Activated naive CD8-positive, alpha-beta T cell treated with anti-CD3 and anti-CD28 coated beads for 36 hours (primary cell): Measurements from ENCODE around the gene CARD10. TPM values are rescaled to one million over a fixed set of nuclear protein-coding genes. Genes with fewer than 3 reads are reported as not detected.

ENCODE experiments used
- DNase-seq: peaks from one replicate; pipeline ENCODE4 v3.0.0; 2021
- H3K27ac Mint-ChIP-seq: one replicate; pipeline ENCODE4 v1.8.0; 2022; ENCODE audit warnings: mild to moderate bottlenecking, moderate library complexity, mixed read lengths
- H3K27me3 Mint-ChIP-seq: one replicate; pipeline ENCODE4 v1.8.0; 2022; ENCODE audit warnings: mild to moderate bottlenecking, mixed read lengths
- H3K36me3 Mint-ChIP-seq: one replicate; pipeline ENCODE4 v1.8.0; 2021; ENCODE audit warnings: mild to moderate bottlenecking, mixed read lengths
- H3K4me1 Mint-ChIP-seq: one replicate; pipeline ENCODE4 v1.8.0; 2021; ENCODE audit warnings: mixed read lengths
- H3K4me3 Mint-ChIP-seq: one replicate; pipeline ENCODE4 v1.8.0; 2022; ENCODE audit warnings: mild to moderate bottlenecking, moderate library complexity, mixed read lengths
- H3K9me3 Mint-ChIP-seq: one replicate; pipeline ENCODE4 v1.8.0; 2022; ENCODE audit warnings: mixed read lengths
- total RNA-seq, 2 experiments: library from RNA; stranded (reverse); gene quantifications; one replicate each; pipeline ENCODE4 v1.2.3, GENCODE V29; 2021

CARD10 gene
- total RNA-seq, 2 experiments from 2014 or later, result 0.06 to 0.14 TPM

DNA sequence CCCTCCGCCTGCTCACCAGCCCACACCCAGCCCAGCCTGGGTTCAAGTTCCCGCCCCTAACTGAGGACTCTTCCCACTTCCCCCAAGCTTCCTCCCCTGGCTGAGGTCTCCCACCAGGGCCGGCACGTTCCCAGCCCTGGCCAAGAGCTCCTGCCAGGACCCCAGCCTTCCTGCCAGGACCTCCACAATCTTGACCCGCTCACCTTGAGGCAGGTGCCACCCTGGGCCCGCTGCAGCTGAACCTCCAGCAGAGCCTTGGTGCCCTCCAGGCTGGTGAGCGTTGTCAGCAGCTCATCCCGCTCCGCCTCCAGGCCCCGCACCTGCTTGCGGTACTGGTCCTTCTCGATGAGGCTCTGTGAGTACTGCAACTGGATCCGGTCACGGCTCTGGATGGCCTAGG is 13.2 kb downstream of the CARD10 start:
- H3K27ac Mint-ChIP-seq, result no peak overlapping the region
- no peaks in the 10 kb centered on the region for H3K27me3 Mint-ChIP-seq
- no peaks in the 10 kb centered on the region for H3K9me3 Mint-ChIP-seq
- H3K4me1 Mint-ChIP-seq, result peaks cover 9% of the 10 kb centered on the region
- H3K36me3 Mint-ChIP-seq, result no peaks in the 10 kb centered on the region
- H3K4me3 Mint-ChIP-seq, result no peak overlapping the region
- no peak for DNase-seq

DNA sequence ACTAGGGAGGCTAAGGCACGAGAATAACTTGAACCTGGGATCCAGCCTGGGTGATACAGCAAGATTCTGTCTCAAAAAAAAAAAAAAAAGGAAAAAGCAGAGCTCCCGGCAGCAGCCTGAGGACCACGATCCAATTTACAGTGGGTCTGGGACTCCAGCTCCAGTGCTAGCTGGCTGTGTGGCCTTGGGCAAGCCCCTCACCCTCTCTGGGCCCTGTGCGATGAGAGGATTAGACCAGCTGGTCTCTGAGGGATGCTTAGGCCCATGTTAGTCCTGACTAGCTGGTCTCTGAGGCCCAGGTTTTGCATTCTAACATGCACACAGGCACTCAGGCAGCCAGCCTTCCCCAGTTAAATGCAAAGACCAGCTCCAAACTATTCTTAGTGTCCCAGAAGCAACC is 13.7 kb downstream of the CARD10 start:
- no peaks in the 10 kb centered on the region for H3K36me3 Mint-ChIP-seq
- H3K4me3 Mint-ChIP-seq, result no peak overlapping the region
- no peak overlapping the region for H3K27ac Mint-ChIP-seq
- DNase-seq, result no peak
- no peaks in the 10 kb centered on the region for H3K9me3 Mint-ChIP-seq
- peaks cover 9% of the 10 kb centered on the region for H3K4me1 Mint-ChIP-seq
- no peaks in the 10 kb centered on the region for H3K27me3 Mint-ChIP-seq

DNA sequence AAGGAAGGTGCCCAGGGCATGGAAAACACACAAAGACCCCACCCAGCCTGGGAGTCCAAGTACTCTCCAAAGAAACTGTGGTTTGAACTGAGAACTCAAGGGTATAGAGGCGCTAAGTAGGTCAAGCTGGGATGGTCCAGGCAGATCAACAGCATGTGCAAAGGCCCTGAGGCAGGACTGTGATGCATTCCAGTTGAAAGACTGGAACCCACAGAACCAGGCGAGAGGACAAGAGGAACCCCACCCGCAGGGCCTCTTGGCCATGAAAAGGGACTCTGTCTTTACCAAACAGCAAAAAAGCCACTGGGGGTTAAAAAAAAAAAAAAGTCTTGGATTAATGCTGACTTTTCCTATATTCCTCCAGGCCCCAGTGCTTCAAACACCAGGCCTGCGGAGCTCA is 14.3 kb downstream of the CARD10 start:
- no peaks in the 10 kb centered on the region for H3K36me3 Mint-ChIP-seq
- peaks cover 9% of the 10 kb centered on the region for H3K4me1 Mint-ChIP-seq
- no peak for DNase-seq
- H3K4me3 Mint-ChIP-seq, result no peak overlapping the region
- no peaks in the 10 kb centered on the region for H3K9me3 Mint-ChIP-seq
- no peak overlapping the region for H3K27ac Mint-ChIP-seq
- H3K27me3 Mint-ChIP-seq, result no peaks in the 10 kb centered on the region

DNA sequence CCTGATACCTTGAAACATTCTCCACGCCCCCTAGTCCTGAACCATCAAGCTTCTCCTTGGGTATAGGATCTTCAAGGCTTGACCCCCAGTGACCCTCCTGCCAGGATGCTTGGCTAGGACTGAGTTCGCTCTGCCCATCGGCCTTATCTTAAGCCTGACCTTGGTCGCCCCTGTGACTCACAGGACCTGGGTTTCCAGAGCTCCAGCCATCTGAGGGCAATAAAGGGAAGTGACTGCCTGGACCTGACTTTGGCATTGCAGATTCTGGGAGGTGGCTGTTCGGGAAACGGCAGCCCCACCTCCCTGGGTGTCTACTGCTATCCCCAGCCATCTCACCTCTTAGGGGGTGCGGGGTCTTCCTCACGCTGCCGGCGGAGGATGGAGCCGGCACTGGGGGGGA is 15.4 kb downstream of the CARD10 start:
- no peaks in the 10 kb centered on the region for H3K27me3 Mint-ChIP-seq
- no peaks in the 10 kb centered on the region for H3K36me3 Mint-ChIP-seq
- no peak overlapping the region for H3K27ac Mint-ChIP-seq
- no peak for DNase-seq
- no peaks in the 10 kb centered on the region for H3K9me3 Mint-ChIP-seq
- no peak overlapping the region for H3K4me3 Mint-ChIP-seq
- H3K4me1 Mint-ChIP-seq, result peaks cover 9% of the 10 kb centered on the region

DNA sequence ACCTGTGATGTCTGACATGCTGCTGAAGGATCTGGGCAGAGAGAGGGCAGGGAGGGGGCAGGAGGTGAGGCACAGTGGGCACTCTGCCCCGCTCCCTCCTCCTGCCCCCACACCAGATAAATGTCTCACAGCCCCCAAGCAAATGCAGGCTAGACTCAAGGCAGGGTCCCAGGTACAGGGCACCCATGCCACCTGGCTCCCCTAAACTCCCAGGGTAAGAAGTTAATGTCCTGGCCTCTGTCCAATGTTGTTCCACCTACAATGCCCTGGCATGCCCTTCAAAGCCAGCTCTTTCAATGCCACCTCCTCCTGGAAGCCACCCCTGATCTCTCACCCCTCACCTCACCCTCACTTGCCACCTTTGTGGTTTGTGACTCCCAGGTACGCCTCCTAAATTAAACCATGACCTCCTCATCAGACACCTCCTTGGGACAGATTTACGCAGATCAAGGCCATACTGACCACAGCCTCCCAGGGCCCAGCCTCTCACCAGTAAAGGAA is 16.0 kb downstream of the CARD10 start:
- Mint-ChIP-seq H3K9me3 (no peaks in the 10 kb centered on the region), H3K4me1 (peaks cover 12% of the 10 kb centered on the region), H3K27me3 (no peaks in the 10 kb centered on the region), H3K4me3 (no peak overlapping the region), H3K27ac (no peak overlapping the region), H3K36me3 (no peaks in the 10 kb centered on the region)
- no peak for DNase-seq

DNA sequence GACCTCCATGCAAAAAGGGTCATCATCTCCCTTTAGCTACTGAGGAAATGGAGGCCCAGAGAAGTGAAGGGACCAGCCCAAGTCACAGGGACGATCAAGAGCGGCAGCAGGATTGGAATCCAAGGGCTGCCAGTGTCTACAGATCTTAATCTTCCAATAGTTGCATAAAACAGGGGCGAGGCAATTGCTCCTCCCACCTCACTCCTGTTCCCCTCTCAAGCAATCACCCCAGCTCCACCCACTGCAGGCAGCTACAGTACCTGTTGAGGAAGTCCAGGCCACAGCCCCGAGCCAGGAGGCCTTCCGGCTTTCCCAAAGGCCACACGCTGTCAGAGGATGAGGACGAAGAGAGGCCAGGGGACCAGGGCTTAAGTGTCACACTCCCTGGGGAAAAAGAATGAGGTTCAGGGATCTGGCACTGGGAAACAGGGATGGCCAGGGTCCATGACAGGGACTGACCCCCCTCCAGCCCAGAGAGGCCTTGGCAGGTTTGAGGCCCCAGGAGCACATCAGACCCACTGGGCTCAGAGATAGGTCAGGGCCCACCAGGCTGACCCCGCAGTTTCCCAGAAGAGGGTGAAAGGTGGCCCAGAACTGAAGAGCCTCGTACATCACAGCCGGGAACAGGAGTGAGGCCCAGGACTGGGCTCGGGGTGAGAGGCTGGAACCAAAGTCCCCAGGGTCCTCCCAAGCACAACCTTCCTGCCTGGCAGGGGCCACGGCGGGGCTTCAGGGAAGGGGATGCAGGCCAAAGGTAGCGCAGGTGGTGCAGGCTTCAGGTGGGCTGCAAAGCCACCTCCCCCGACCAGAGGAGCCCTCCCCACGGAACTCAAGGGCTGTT is 16.7 kb downstream of the CARD10 start:
- H3K4me1 Mint-ChIP-seq, result peaks cover 12% of the 10 kb centered on the region
- H3K27me3 Mint-ChIP-seq, result no peaks in the 10 kb centered on the region
- H3K9me3 Mint-ChIP-seq, result no peaks in the 10 kb centered on the region
- H3K27ac Mint-ChIP-seq, result no peak overlapping the region
- no peaks in the 10 kb centered on the region for H3K36me3 Mint-ChIP-seq
- H3K4me3 Mint-ChIP-seq, result no peak overlapping the region
- peak; percentile 14 for DNase-seq

DNA sequence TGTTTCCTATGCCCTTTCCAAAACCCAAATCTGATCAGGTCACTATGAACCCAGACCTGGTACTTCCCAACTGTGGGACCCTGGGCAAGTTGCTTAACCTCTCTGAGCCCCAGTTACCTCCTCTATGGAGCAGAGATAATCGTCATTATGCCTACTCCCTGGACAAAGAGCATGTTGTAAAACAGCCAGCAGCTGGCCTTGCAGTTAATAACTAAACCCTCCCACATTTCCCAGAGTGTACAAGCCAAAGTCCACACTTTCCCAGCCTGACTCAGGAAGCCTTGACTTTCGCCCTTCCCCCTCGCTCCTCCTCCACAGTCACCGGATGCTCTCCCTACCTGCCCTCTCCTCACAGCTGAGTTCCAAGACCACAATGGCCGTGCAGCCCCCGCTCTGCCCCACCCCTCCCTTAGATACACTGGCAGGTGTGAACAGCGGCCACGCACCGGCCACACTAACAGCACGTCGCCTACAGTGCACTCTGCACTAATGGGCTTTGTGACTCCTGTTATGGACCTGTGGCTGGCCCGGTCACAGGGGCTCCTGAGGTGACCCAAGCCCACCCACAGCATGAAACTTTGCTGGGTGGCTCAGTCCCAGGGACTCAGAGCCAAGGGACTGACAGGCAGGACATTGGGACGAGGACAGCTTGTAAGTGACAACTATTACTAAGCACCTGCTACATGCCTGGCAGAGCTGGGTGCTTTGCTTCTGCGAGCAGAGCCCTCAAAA is 17.4 kb downstream of the CARD10 start:
- H3K9me3 Mint-ChIP-seq, result no peaks in the 10 kb centered on the region
- DNase-seq, result no peak
- H3K36me3 Mint-ChIP-seq, result no peaks in the 10 kb centered on the region
- no peaks in the 10 kb centered on the region for H3K27me3 Mint-ChIP-seq
- H3K4me1 Mint-ChIP-seq, result peaks cover 12% of the 10 kb centered on the region
- H3K4me3 Mint-ChIP-seq, result no peak overlapping the region
- no peak overlapping the region for H3K27ac Mint-ChIP-seq

DNA sequence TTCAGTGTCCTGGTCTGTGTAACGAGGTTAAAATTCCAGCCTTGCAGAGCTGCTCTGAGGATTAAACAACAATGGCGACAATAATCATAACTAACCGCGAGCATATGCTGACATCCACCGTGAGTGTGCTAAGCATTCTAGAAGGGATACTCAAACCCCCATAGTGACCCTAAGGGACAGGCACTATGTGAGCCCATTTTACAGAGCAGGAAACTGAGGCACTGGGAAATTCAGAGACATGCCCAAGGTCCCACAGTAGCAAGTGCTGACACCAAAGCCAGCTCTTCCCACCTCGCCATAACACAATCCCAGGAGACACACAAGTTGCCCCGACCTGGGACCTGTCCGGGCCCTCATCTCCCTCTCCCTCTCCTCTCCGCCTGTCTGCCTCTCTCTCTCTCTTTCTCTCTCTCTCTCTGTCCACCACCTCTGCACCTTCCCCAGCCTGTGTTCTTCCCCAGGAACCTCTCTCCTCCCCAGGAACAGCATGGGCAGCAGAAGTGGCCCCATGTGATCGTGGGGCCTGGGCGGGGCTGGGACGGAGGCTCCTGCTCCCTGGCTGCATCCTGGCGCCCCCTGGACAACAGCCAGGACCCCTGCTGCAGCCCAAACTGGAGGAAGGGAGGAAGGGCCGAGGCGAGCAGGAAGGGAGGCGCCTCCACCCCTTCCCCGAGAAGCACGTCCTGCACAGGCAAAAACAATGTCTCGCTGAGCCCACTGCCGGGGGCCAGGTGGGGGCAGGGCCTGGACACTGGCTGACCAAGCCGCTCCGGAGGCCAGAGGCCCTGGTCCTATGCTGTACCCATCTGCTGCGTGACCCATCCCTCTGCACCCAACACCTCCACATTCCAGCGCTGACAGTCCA is 18.2 kb downstream of the CARD10 start:
- H3K9me3 Mint-ChIP-seq, result no peaks in the 10 kb centered on the region
- H3K4me3 Mint-ChIP-seq, result no peak overlapping the region
- peaks cover 12% of the 10 kb centered on the region for H3K4me1 Mint-ChIP-seq
- H3K27ac Mint-ChIP-seq, result no peak overlapping the region
- no peaks in the 10 kb centered on the region for H3K27me3 Mint-ChIP-seq
- DNase-seq, result no peak
- H3K36me3 Mint-ChIP-seq, result no peaks in the 10 kb centered on the region

DNA sequence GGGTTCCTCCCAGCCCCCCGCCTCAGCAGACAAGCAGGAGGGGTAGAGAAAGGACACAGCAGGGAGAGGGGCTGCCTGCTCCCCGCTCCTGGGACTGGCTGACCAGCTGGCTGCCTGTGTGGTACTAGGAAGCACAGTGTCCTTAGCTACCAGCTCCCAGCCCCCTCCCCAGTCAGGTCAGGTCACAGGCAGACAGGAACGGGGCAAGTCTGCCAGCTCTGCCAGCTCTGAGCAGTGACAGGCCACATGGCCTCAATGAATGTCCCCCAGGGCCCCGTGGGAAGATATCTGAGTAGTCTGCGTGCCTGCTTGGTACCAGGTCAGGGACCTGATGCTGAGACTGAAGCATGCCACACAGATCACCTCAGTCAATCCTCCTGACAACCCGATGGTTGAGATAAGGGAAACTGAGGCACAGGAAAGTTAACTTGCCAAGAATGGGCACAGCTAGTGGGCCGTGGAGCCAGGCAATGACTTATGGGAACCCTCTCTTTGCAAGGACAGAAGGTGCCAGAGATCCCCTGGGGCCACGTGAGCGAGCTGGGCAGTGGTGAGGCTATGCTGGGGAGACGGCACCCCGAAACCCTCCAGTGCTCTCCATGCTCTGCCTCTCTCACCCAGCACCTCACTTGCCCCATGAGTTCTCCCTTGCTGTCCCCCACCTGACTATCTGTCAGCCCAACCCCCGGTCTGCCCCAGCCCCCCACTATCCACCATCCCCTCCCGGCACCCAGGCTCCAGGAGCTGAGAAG is 19.2 kb downstream of the CARD10 start:
- Mint-ChIP-seq H3K36me3 (no peaks in the 10 kb centered on the region), H3K4me1 (peaks cover 12% of the 10 kb centered on the region), H3K27me3 (no peaks in the 10 kb centered on the region), H3K9me3 (no peaks in the 10 kb centered on the region), H3K27ac (no peak overlapping the region), H3K4me3 (no peak overlapping the region)
- no peak for DNase-seq

DNA sequence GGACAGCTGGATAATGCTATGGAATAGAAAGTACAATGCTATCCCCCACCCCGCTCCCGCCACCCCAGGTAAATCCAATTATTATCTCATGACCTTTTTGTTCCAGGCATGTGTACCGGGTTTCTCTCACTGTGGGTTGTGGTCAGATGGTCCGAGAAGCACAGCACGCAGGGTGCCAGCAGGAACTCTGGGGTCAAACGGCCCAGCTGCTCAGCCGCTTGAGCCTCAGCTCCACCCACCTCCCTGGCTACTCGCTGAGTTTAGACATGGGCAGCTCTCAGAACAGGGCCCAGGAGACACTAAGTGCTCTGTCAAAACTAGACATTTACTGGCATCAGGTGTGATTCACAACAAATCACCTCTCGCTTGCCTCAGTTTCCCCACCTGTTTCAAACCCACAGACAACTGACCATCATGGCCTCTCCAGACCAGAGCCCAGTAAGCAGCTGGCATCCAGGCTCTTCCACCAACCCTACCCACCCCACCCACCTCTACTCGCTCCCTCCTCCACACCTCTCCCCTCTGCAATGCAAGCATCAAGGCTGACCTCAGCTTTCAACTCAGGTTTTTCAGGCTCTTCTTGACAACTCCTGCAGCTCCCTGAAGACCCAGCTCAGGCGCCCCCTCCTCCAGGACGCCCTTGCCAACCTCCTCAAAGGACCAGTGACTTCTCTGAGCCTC is 20.0 kb downstream of the CARD10 start:
- no peak for DNase-seq
- no peaks in the 10 kb centered on the region for H3K9me3 Mint-ChIP-seq
- H3K36me3 Mint-ChIP-seq, result no peaks in the 10 kb centered on the region
- H3K4me1 Mint-ChIP-seq, result peaks cover 12% of the 10 kb centered on the region
- H3K4me3 Mint-ChIP-seq, result no peak overlapping the region
- no peak overlapping the region for H3K27ac Mint-ChIP-seq
- no peaks in the 10 kb centered on the region for H3K27me3 Mint-ChIP-seq

DNA sequence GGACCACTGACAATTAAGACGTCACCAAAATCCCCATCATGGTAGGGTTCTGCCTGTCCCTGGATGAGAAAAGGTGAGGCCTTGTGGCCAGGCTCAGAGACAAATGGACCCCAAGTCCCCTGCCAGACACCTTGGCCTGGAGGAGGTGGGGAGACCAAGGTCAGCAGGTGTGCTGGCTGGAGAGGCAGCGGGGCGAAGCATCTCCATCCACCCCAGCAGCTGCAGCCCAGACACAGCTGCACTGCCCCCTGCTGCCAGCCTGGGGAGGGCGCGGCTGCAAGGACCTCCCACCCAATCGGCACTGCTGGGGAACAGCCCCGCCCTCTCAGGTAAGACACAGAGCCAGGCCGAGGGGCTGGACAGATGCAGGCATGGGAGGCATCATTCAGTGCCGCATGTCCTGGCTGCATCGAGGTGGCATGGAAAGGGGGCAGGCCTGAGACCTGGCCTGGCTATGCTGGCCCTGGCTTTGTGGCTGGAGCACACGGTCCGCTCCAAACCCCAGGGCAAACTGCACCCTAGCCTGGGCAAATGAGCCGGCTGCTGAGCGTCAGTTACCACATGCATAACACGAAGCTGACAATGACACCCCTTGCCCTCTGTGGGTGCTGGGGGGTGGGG is 20.8 kb downstream of the CARD10 start:
- H3K4me1 Mint-ChIP-seq, result peaks cover 14% of the 10 kb centered on the region
- peak; percentile 81 for DNase-seq
- no peak overlapping the region for H3K27ac Mint-ChIP-seq
- H3K36me3 Mint-ChIP-seq, result no peaks in the 10 kb centered on the region
- no peaks in the 10 kb centered on the region for H3K27me3 Mint-ChIP-seq
- no peak overlapping the region for H3K4me3 Mint-ChIP-seq
- H3K9me3 Mint-ChIP-seq, result no peaks in the 10 kb centered on the region

DNA sequence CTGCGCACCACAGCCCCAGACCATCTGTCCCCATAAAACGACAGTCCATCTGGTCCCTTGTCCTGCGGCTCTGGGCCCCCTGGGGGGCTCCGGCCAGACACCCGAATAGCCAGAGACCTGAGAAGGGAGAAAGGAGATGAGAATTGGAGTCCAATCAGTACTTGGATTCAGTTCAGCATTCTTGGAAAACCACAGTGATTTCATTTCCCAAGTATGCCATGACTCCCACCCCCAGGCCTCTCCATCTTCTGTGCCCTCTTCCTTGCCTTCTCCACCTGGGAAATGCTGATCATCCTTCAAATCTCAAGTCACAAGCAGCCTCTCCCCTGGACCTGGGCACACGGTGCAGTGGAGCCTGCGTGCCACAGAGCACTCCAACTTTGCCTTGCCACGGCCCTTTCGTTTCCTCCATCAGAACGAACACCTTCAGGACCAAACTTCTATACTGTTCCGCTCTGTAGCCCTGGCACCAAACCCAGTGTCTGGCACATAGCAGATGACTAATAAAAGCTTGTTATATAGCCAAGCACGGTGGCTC is 22.1 kb downstream of the CARD10 start:
- H3K27ac Mint-ChIP-seq, result no peak overlapping the region
- no peaks in the 10 kb centered on the region for H3K36me3 Mint-ChIP-seq
- peaks cover 19% of the 10 kb centered on the region for H3K4me1 Mint-ChIP-seq
- DNase-seq, result no peak
- no peaks in the 10 kb centered on the region for H3K27me3 Mint-ChIP-seq
- H3K9me3 Mint-ChIP-seq, result no peaks in the 10 kb centered on the region
- H3K4me3 Mint-ChIP-seq, result no peak overlapping the region

DNA sequence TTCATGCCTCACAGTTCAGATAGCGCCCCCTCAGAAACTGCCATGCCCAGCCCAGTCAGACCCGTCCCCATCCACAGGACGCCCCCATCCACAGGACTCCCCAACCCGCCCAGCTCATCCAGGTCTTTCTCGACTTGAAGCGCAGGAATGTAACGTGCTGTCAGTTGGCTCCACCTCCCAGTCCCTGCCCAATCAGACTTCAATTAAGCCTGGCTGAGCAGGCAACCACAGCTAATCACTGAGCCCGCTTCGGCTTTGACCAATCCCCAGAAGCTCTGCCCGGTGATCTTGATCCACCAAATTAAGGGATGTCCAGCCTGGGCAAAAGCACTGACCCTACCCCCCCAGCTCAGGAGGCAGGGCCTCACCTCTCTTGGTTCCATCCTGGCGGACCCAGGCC is 22.6 kb downstream of the CARD10 start:
- no peaks in the 10 kb centered on the region for H3K9me3 Mint-ChIP-seq
- H3K4me1 Mint-ChIP-seq, result peaks cover 15% of the 10 kb centered on the region
- no peak for DNase-seq
- H3K36me3 Mint-ChIP-seq, result no peaks in the 10 kb centered on the region
- H3K27me3 Mint-ChIP-seq, result no peaks in the 10 kb centered on the region
- H3K4me3 Mint-ChIP-seq, result no peak overlapping the region
- H3K27ac Mint-ChIP-seq, result no peak overlapping the region
